GM12873 (cell line): ENCODE data around the gene ATG9B.

Experiments used
- CTCF ChIP-seq: IDR thresholded peaks from 2 replicates; pipeline ENCODE4 v1.5.1; 2012; ENCODE audit warnings: low read depth, mild to moderate bottlenecking, moderate library complexity, low read length, control low read depth; ENCODE audit not compliant: insufficient read depth; ENCODE audit errors: missing control alignments

The ATG9B gene

GRCh38 chr7:151057506-151057988 lies 33.3 kb upstream of the ATG9B start, which contains the start of gene CDK5:
CDK5 (minus strand) TSS chr7:151057897; CDS start chr7:151057848, 49 bp downstream.
- TF ChIP-seq CTCF = no peak

- TF ChIP-seq CTCF = no peak
Observed at GRCh38 chr7:151056666-151057505, 32.6 kb upstream of the ATG9B start.

- TF ChIP-seq CTCF = no peak
Observed at GRCh38 chr7:151056283-151056665, 32.0 kb upstream of the ATG9B start.

GRCh38 chr7:151053751-151054150 lies 29.5 kb upstream of the ATG9B start:
- TF ChIP-seq CTCF = no peak

GRCh38 chr7:151053096-151053495 lies 28.8 kb upstream of the ATG9B start:
- TF ChIP-seq CTCF = no peak

- no peak for TF ChIP-seq CTCF
Observed at GRCh38 chr7:151051108-151051507, 26.8 kb upstream of the ATG9B start.

GRCh38 chr7:151048911-151049463 lies 24.7 kb upstream of the ATG9B start:
- no peak for TF ChIP-seq CTCF
